WI38 (cell line): ENCODE measurements around the gene IL1RAPL1.

Experiments used
- H3K4me3 ChIP-seq: 2 replicates; pipeline ENCODE4 v1.5.1; 2011; ENCODE audit warnings: low read depth, mild to moderate bottlenecking, control low read depth, low read length
- CTCF ChIP-seq: IDR thresholded peaks from 2 replicates; pipeline ENCODE4 v1.5.1; 2012; ENCODE audit warnings: low read depth, mild to moderate bottlenecking, control low read depth, low read length

The IL1RAPL1 gene

GRCh38 chrX:28659269-28659668 lies 72.0 kb downstream of the IL1RAPL1 start:
- H3K4me3 ChIP-seq, result no peak overlapping the region
- TF ChIP-seq CTCF, result no peak

- no peak for TF ChIP-seq CTCF
- no peak overlapping the region for H3K4me3 ChIP-seq
These were observed 78.5 kb downstream of the IL1RAPL1 start for GRCh38 chrX:28665778-28666177.

GRCh38 chrX:28668303-28668702 lies 81.1 kb downstream of the IL1RAPL1 start:
- TF ChIP-seq CTCF, result no peak
- no peak overlapping the region for H3K4me3 ChIP-seq

GRCh38 chrX:28668957-28669356 lies 81.7 kb downstream of the IL1RAPL1 start:
- no peak overlapping the region for H3K4me3 ChIP-seq
- no peak for TF ChIP-seq CTCF

GRCh38 chrX:28670074-28670473 lies 82.8 kb downstream of the IL1RAPL1 start:
- no peak for TF ChIP-seq CTCF
- H3K4me3 ChIP-seq, result no peak overlapping the region

- TF ChIP-seq CTCF, result no peak
- no peak overlapping the region for H3K4me3 ChIP-seq
These were observed 87.9 kb downstream of the IL1RAPL1 start for GRCh38 chrX:28675173-28675572.

GRCh38 chrX:28693101-28693500 lies 105.9 kb downstream of the IL1RAPL1 start:
- no peak for TF ChIP-seq CTCF
- no peak overlapping the region for H3K4me3 ChIP-seq
